PC-9 (cell line): ENCODE data around the gene MRPS10. TPM values are rescaled to one million over a fixed set of nuclear protein-coding genes. Genes with fewer than 3 reads are reported as not detected.
A peak's percentile ranks its signal among the peaks of the same experiment; 100 is the strongest.

Experiments
- BruUV-seq: library from RNA; stranded (reverse); fragments of 400-500 nt; replicated peaks from 2 replicates; lab custom pipeline; 2021; lab: Mats Ljungman, UMichigan
- CTCF ChIA-PET: fragments of 300-600 bp; sonication (Branson Sonifier 250); formaldehyde crosslinking; loops from one replicate; lab custom pipeline; 2022; ENCODE audit warnings: antibody characterized with exemption; lab: Charles Lee
- POLR2A ChIA-PET: fragments of 300-600 bp; sonication (Branson Sonifier 250); formaldehyde crosslinking; loops from one replicate; lab custom pipeline; 2022; ENCODE audit warnings: antibody characterized with exemption; ENCODE audit not compliant: unreplicated experiment; lab: Charles Lee
- DNase-seq, 2 experiments: peaks; one replicate each; pipeline versions ENCODE4 v3.0.0 to v3.0.0-alpha.2; 2015 to 2022; ENCODE audit warnings: mixed read lengths in 1 of 2
- H2AFZ ChIP-seq: fragments of 200-600 bp; sonication (generic); 2 replicates; pipeline ENCODE4 v1.8.1; 2017; ENCODE audit warnings: antibody characterized with exemption
- H3F3A ChIP-seq: fragments of 200-600 bp; sonication (generic); 2 replicates; pipeline ENCODE4 v1.8.1; 2017; ENCODE audit warnings: antibody characterized with exemption, mild to moderate bottlenecking, low read depth; ENCODE audit not compliant: insufficient read depth
- H3K27ac ChIP-seq: fragments of 200-600 bp; sonication (generic); 2 replicates; pipeline ENCODE4 v1.6.1; 2016; ENCODE audit warnings: mixed run types
- H3K27me3 ChIP-seq: fragments of 200-600 bp; sonication (generic); 2 replicates; pipeline ENCODE4 v1.6.1; 2016; ENCODE audit warnings: low read depth, mixed run types; ENCODE audit not compliant: insufficient read depth
- H3K36me3 ChIP-seq: fragments of 200-600 bp; sonication (generic); 2 replicates; pipeline ENCODE4 v1.6.1; 2016; ENCODE audit warnings: low read depth, mixed run types
- H3K4me1 ChIP-seq: fragments of 200-600 bp; sonication (generic); replicated peaks from 2 replicates; pipeline ENCODE4 v1.6.1; 2016; ENCODE audit warnings: mixed run types; ENCODE audit not compliant: insufficient read depth
- H3K4me2 ChIP-seq: fragments of 200-600 bp; sonication (generic); 2 replicates; pipeline ENCODE4 v1.6.1; 2017; ENCODE audit warnings: mixed run types
- H3K4me3 ChIP-seq: fragments of 200-600 bp; sonication (generic); 2 replicates; pipeline ENCODE4 v1.6.1; 2016; ENCODE audit warnings: mixed run types
- H3K79me2 ChIP-seq: fragments of 200-600 bp; sonication (generic); 2 replicates; pipeline ENCODE4 v1.6.1; 2017; ENCODE audit warnings: low read depth, mixed run types
- H3K9me2 ChIP-seq: fragments of 200-600 bp; sonication (generic); 2 replicates; pipeline ENCODE4 v1.8.1; 2017; ENCODE audit warnings: mild to moderate bottlenecking; ENCODE audit not compliant: insufficient read depth
- H3K9me3 ChIP-seq: fragments of 200-600 bp; sonication (generic); 2 replicates; pipeline ENCODE4 v1.8.1; 2016; ENCODE audit warnings: low read depth; ENCODE audit not compliant: insufficient read depth
- H4K20me1 ChIP-seq: fragments of 200-600 bp; sonication (generic); 2 replicates; pipeline ENCODE4 v1.8.1; 2017; ENCODE audit not compliant: insufficient read depth
- EZH2 ChIP-seq: fragments of 200-600 bp; sonication (generic); IDR thresholded peaks from 2 replicates; pipeline ENCODE4 v1.8.0; 2017; ENCODE audit warnings: antibody characterized with exemption, low read depth
- intact Hi-C: fragments of 100-400 bp; cut with micrococcal nuclease; formaldehyde crosslinking; loops from one replicate; pipeline ENCODE4 v1.10.0; 2022; ENCODE audit not compliant: unreplicated experiment
- total RNA-seq: library from RNA; stranded (reverse); gene quantifications from 2 replicates; pipeline ENCODE4 v1.2.3, GENCODE V29; 2021
- TF ChIP-seq, protein P1 (sequence below): fragments of 200-600 bp; sonication (generic); conservative IDR thresholded peaks from 2 replicates; pipeline ENCODE4 v1.6.1; 2017; ENCODE audit warnings: mixed run types, antibody characterized with exemption, mild to moderate bottlenecking, moderate library complexity

Gene MRPS10
- total RNA-seq, 1 experiment from 2014 or later: 56.5 TPM

DNA sequence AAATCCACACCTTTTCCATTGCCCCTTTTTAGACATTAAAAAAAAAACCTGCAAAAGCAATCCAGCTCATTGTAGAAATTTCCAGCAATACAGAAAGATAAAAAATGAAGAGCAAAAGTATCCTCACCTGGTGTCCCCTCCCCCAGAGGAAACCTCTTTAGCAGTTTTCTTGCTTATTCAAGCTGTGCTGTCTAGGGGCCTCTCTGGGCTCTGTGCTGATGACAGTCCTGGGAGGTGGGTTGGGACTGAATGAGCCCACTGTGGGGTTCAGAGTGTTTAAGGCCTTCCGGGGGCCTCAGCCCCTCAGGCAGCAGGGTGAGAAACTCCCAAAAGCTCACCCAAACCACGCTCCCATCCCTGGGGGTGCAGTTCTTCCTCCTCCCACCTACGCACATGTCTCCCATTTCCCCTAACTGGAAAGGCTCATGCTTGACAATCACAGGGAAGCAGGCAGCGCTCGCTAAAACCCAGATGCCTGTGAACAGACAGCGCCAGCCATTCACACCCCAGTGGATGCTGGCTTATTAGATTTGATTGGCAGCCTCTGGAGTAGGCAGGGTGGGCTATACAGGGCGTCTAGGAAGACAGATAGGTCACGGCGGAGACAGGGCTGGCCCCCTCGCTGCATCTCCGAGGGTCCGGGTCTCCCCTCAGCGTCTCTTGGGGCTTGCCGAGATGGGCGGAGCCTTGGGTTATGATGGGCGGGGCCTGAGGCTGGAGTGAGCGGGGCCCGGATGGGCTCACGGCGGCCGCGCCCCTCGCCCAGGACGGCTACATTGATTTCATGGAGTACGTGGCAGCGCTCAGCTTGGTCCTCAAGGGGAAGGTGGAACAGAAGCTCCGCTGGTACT lies 39.9 kb downstream of the MRPS10 start:
- Histone ChIP-seq H3K4me1 (0 out of 2 replicates have a peak, but pooled peaks cover 6% of the 10 kb centered on the region), H3K36me3 (no peaks in the 10 kb centered on the region), H3K79me2 (no peaks in the 10 kb centered on the region), H3K9me3 (no peaks in the 10 kb centered on the region), H3F3A (peaks cover 4% of the 10 kb centered on the region; the same call in 1 of the 2 replicates), H3K9me2 (no peaks in the 10 kb centered on the region), H3K4me3 (no peak overlapping the region), H3K27ac (no peak overlapping the region), H3K27me3 (no peaks in the 10 kb centered on the region), H4K20me1 (no peaks in the 10 kb centered on the region), H2AFZ (no peak overlapping the region), H3K4me2 (no peak overlapping the region)
- intact Hi-C loops: no loop called here
- no TSS peak for BruUV-seq
- ChIA-PET POLR2A (no interaction called here), CTCF (no interaction called here)
- TF ChIP-seq, protein P1, sequence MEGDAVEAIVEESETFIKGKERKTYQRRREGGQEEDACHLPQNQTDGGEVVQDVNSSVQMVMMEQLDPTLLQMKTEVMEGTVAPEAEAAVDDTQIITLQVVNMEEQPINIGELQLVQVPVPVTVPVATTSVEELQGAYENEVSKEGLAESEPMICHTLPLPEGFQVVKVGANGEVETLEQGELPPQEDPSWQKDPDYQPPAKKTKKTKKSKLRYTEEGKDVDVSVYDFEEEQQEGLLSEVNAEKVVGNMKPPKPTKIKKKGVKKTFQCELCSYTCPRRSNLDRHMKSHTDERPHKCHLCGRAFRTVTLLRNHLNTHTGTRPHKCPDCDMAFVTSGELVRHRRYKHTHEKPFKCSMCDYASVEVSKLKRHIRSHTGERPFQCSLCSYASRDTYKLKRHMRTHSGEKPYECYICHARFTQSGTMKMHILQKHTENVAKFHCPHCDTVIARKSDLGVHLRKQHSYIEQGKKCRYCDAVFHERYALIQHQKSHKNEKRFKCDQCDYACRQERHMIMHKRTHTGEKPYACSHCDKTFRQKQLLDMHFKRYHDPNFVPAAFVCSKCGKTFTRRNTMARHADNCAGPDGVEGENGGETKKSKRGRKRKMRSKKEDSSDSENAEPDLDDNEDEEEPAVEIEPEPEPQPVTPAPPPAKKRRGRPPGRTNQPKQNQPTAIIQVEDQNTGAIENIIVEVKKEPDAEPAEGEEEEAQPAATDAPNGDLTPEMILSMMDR: no peak
- no peak for TF ChIP-seq EZH2
- no peak for DNase-seq

DNA sequence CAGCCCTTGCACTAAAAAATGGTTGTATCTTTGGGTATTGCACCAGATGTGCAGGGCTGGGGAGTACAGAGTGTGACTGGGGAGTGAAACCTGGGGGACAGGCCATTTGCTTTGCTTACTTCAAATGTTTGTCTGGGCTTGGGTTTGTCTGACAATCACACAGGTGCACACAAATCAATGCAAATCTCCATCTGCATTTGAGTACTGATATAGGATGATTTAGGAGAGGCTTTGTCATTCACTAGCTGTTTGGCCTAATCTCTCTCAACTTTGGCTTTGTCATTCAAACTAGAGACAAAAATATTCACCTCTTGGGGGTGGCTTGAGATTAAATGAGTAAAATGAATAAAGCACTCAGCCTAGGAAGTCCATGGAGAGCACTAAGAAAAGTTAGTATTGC lies 40.7 kb downstream of the MRPS10 start:
- H3K9me2 ChIP-seq: no peaks in the 10 kb centered on the region
- no peak overlapping the region for H3K4me3 ChIP-seq
- no peak overlapping the region for H3K27ac ChIP-seq
- POLR2A ChIA-PET: no interaction called here
- intact Hi-C loops: no loop called here
- TF ChIP-seq, protein P1: no peak
- no peak for TF ChIP-seq EZH2
- peaks cover 4% of the 10 kb centered on the region; the same call in 1 of the 2 replicates for H3F3A ChIP-seq
- BruUV-seq: no TSS peak
- no peak for DNase-seq
- no peaks in the 10 kb centered on the region for H4K20me1 ChIP-seq
- H3K4me1 ChIP-seq: 0 out of 2 replicates have a peak, but pooled peaks cover 6% of the 10 kb centered on the region
- CTCF ChIA-PET: no interaction called here
- no peak overlapping the region for H3K4me2 ChIP-seq
- H3K9me3 ChIP-seq: no peaks in the 10 kb centered on the region
- no peaks in the 10 kb centered on the region for H3K79me2 ChIP-seq
- H3K36me3 ChIP-seq: no peaks in the 10 kb centered on the region
- no peak overlapping the region for H2AFZ ChIP-seq
- no peaks in the 10 kb centered on the region for H3K27me3 ChIP-seq

DNA sequence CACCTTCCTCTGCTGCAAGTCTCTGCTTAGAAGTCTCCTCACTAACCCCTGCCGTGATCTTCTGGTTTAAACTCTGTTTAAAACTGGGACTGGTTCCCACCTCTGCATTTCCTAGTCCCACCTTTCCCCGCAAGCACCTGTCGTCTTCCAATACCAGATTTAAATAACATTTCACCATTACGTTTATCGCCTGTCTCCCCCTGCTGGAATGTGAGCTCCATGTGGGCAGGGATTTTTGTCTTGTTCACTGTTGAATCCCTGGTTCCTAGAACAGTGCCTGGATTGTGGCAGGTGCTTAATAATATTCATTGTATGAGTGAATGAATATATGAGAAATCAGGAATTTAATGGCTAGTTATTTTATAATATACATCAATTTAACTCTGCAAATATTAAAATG lies 41.8 kb downstream of the MRPS10 start:
- Histone ChIP-seq H3K4me1 (0 out of 2 replicates have a peak, but pooled peaks cover 6% of the 10 kb centered on the region), H3K27ac (no peak overlapping the region), H3K27me3 (no peaks in the 10 kb centered on the region), H3F3A (peaks cover 4% of the 10 kb centered on the region; the same call in 1 of the 2 replicates), H3K4me2 (no peak overlapping the region), H2AFZ (no peak overlapping the region), H3K4me3 (no peak overlapping the region), H3K9me3 (no peaks in the 10 kb centered on the region), H4K20me1 (no peaks in the 10 kb centered on the region), H3K36me3 (no peaks in the 10 kb centered on the region), H3K79me2 (no peaks in the 10 kb centered on the region), H3K9me2 (no peaks in the 10 kb centered on the region)
- BruUV-seq: no TSS peak
- ChIA-PET POLR2A (interaction anchor here (0.7 kb wide), 2 partner anchors 258 to 384 kb away, joined by 9 to 14 read pairs; no protein-coding TSS in a partner anchor), CTCF (no interaction called here)
- TF ChIP-seq EZH2: no peak
- TF ChIP-seq, protein P1: peak; percentile 49
- DNase-seq: no peak
- intact Hi-C loops: no loop called here
